K562 (cell line): Measurements from ENCODE around the gene BPI. TPM values are rescaled to one million over a fixed set of nuclear protein-coding genes. Genes with fewer than 3 reads are reported as not detected.

ENCODE experiments used
- ATAC-seq: fragments of 200-7000 bp; cut with Tn5 transposase; 3 replicates; pipeline ENCODE4 v1.9.1; 2020; ENCODE audit warnings: moderate library complexity
- BruUV-seq: library from RNA; stranded (reverse); fragments of 400-500 nt; replicated peaks from 2 replicates; lab custom pipeline; 2021; lab: Mats Ljungman, UMichigan
- CTCF ChIA-PET: fragments of 300-600 bp; formaldehyde crosslinking; extraction: SDS; loops from one replicate; lab custom pipeline; 2021; ENCODE audit warnings: low intra/inter-chr PET ratio; lab: Yijun Ruan, JAX
- POLR2A ChIA-PET: fragments of 300-600, 350-650 bp; sonication (Branson Sonifier 250); formaldehyde crosslinking; extraction: SDS; loops from one replicate; lab custom pipeline; 2021; ENCODE audit warnings: antibody characterized with exemption, inconsistent platforms; lab: Yijun Ruan, JAX
- DNase-seq, 4 experiments: peaks; one replicate each; pipeline versions ENCODE4 v3.0.0 to v3.0.0-alpha.2; 2011 to 2018; ENCODE audit warnings: low spot score in 3 of 4, mixed read lengths in 3 of 4; ENCODE audit errors: extremely low read depth in 1 of 4
- FAIRE-seq: peaks from 2 replicates; lab custom pipeline; 2011; peaks lifted over from hg19 to GRCh38; lab: Jason Lieb, UNC
- H2AFZ ChIP-seq: 2 replicates; pipeline ENCODE4 v1.6.0; 2011; ENCODE audit warnings: low read depth, low read length, control low read depth, inconsistent platforms
- H3K27ac ChIP-seq: fragments of 200-600 bp; 3 replicates; pipeline ENCODE4 v1.8.0; 2011; ENCODE audit warnings: low read depth, mild to moderate bottlenecking, control low read depth, inconsistent platforms, low read length, moderate library complexity, mixed read lengths; ENCODE audit errors: extremely low read depth
- H3K27me3 ChIP-seq, 2 experiments: fragments of 300-600 bp in 1 of 2; 2 replicates in 1 of 2; 3 replicates in 1 of 2; pipeline versions ENCODE4 v1.6.0 to v1.8.0; 2011; ENCODE audit warnings: inconsistent platforms in 2 of 2, low read length in 2 of 2, mild to moderate bottlenecking in 1 of 2, mixed read lengths in 1 of 2, moderate library complexity in 1 of 2; ENCODE audit not compliant: control insufficient read depth in 2 of 2, insufficient read depth in 2 of 2
- H3K36me3 ChIP-seq: fragments of 300-600 bp; 3 replicates; pipeline ENCODE4 v1.8.0; 2011; ENCODE audit warnings: mild to moderate bottlenecking, low read length, inconsistent platforms; ENCODE audit not compliant: control insufficient read depth, insufficient read depth
- H3K4me1 ChIP-seq, 2 experiments: fragments of 200-600 bp in 1 of 2; replicated peaks in 1 of 2; 2 replicates in 1 of 2; 3 replicates in 1 of 2; pipeline versions ENCODE4 v1.5.1 to v1.8.0; 2011; ENCODE audit warnings: inconsistent platforms in 2 of 2, low read length in 2 of 2, mild to moderate bottlenecking in 1 of 2, mixed read lengths in 1 of 2, moderate library complexity in 1 of 2; ENCODE audit not compliant: control insufficient read depth in 2 of 2, insufficient read depth in 2 of 2
- H3K4me2 ChIP-seq: 2 replicates; pipeline ENCODE4 v1.6.1; 2011; ENCODE audit warnings: low read length, control low read depth, inconsistent platforms, mixed read lengths; ENCODE audit not compliant: insufficient read depth
- H3K4me3 ChIP-seq: fragments of 200-600 bp; sonication (generic), shearing (Covaris generic); 2 replicates; pipeline ENCODE4 v1.5.1; 2016; ENCODE audit warnings: control low read depth, inconsistent platforms
- H3K79me2 ChIP-seq: fragments of 200-600 bp; 3 replicates; pipeline ENCODE4 v1.8.0; 2011; ENCODE audit warnings: low read length, inconsistent platforms; ENCODE audit not compliant: control insufficient read depth, insufficient read depth
- H3K9ac ChIP-seq, 2 experiments: 2 replicates each; pipeline versions ENCODE4 v1.6.0 to v1.6.1; 2011; ENCODE audit warnings: low read depth in 2 of 2, low read length in 2 of 2, control low read depth in 1 of 2, inconsistent platforms in 1 of 2, mild to moderate bottlenecking in 1 of 2, mixed read lengths in 1 of 2; ENCODE audit not compliant: insufficient read depth in 1 of 2
- H3K9me1 ChIP-seq: one replicate; pipeline ENCODE4 v1.6.0; 2011; ENCODE audit warnings: inconsistent platforms, mild to moderate bottlenecking, low read length, moderate library complexity; ENCODE audit not compliant: control insufficient read depth, insufficient read depth
- H3K9me3 ChIP-seq: replicated peaks from 2 replicates; pipeline ENCODE4 v1.5.1; 2011; ENCODE audit warnings: low read depth, low read length, inconsistent platforms; ENCODE audit not compliant: control insufficient read depth, insufficient read depth
- H4K20me1 ChIP-seq: replicated peaks from 2 replicates; pipeline ENCODE4 v1.6.1; 2011; ENCODE audit warnings: low read length, inconsistent platforms, mixed read lengths; ENCODE audit not compliant: control insufficient read depth, insufficient read depth
- ADNP ChIP-seq: fragments of 200-800 bp; sonication (Bioruptor generic); IDR thresholded peaks from 2 replicates; pipeline ENCODE4 v1.6.1; 2016; ENCODE audit warnings: missing genetic modification characterization, missing compliant biosample characterization
- BHLHE40 ChIP-seq: IDR thresholded peaks from 2 replicates; pipeline ENCODE4 v1.6.1; 2011; ENCODE audit warnings: low read length, improper control_type of control experiment
- CC2D1A ChIP-seq: fragments of 450-650 bp; IDR thresholded peaks from 2 replicates; pipeline ENCODE4 v1.6.1; 2017; ENCODE audit warnings: mild to moderate bottlenecking
- CXXC5 ChIP-seq: fragments of 250-450 bp; sonication (Bioruptor Pico); IDR thresholded peaks from 2 replicates; pipeline ENCODE4 v1.8.0; 2022; ENCODE audit warnings: inconsistent platforms, mild to moderate bottlenecking, moderate library complexity
- MIER1 ChIP-seq: fragments of 450-650 bp; IDR thresholded peaks from 2 replicates; pipeline ENCODE4 v1.6.1; 2016; ENCODE audit warnings: antibody characterized with exemption, mild to moderate bottlenecking, low read depth
- MYC ChIP-seq, 2 experiments: fragments of 250-450 bp in 1 of 2; sonication (Bioruptor Pico) in 1 of 2; IDR thresholded peaks; 2 replicates each; pipeline versions ENCODE4 v1.5.1 to v1.6.1; 2012 to 2021; ENCODE audit warnings: low read depth in 2 of 2, borderline replicate concordance in 1 of 2, improper control_type of control experiment in 1 of 2, low read length in 1 of 2, mild to moderate bottlenecking in 1 of 2, moderate library complexity in 1 of 2
- NFIX ChIP-seq: fragments of 250-450 bp; sonication (Bioruptor Pico); IDR thresholded peaks from 2 replicates; pipeline ENCODE4 v1.4.0; 2020; ENCODE audit warnings: low read depth, mild to moderate bottlenecking, moderate library complexity
- RB1 ChIP-seq: fragments of 450-650 bp; IDR thresholded peaks from 2 replicates; pipeline ENCODE4 v1.6.1; 2017; ENCODE audit warnings: low read depth, mild to moderate bottlenecking
- ZBTB34 ChIP-seq: fragments of 250-450 bp; sonication (Bioruptor Pico); IDR thresholded peaks from 2 replicates; pipeline ENCODE4 v1.8.0; 2021; ENCODE audit warnings: mild to moderate bottlenecking, moderate library complexity
- ZNF316 ChIP-seq: fragments of 450-650 bp; IDR thresholded peaks from 2 replicates; pipeline ENCODE4 v1.6.1; 2016
- WGBS: fragments of 100-300 bp; shearing (Covaris generic); methylation state at CpG from one replicate; pipeline ENCODE4 v1.1.6; 2016; ENCODE audit warnings: low coverage, mixed read lengths; ENCODE audit not compliant: insufficient coverage; ENCODE audit errors: missing lambda C conversion rate; 5-methylcytosine and 5-hydroxymethylcytosine counted together
- in situ Hi-C: fragments of 300-500 bp; cut with MboI; formaldehyde crosslinking; loops from 4 replicates; pipeline ENCODE4 v1.15.0; 2018; ENCODE audit warnings: inconsistent platforms, mixed read lengths
- intact Hi-C: fragments of 100-400 bp; cut with micrococcal nuclease; formaldehyde crosslinking; loops from 2 replicates; pipeline ENCODE4 v1.14.2; 2022
- polyA plus RNA-seq, 8 experiments: library from polyadenylated mRNA; depleted of rRNA in 4 of 8; stranded (reverse) in 5 of 8; unstranded in 3 of 8; fragments of >200 nt; fragmentation: Nextera tagmentation in 2 of 8; fragmentation: Illumina TruSeq in 1 of 8; extraction: Ambion mirVana in 2 of 8; extraction: Trizol in 1 of 8; gene quantifications; 2 replicates each; pipeline versions ENCODE4 v1.2.1 to v1.2.3, GENCODE V29; 2011 to 2014; ENCODE audit warnings: inconsistent platforms in 1 of 8, missing spikeins in 1 of 8
- total RNA-seq, 7 experiments: library from RNA; depleted of rRNA in 6 of 7; stranded (reverse); fragments of >200 nt in 6 of 7; fragmentation: Illumina TruSeq in 2 of 7; extraction: Trizol in 2 of 7; gene quantifications; 2 replicates each; pipeline versions ENCODE4 v1.2.1 to v1.2.3, GENCODE V29; 2011 to 2021; ENCODE audit warnings: low replicate concordance in 1 of 7

BPI gene
- total and polyA plus RNA-seq, 9 of the 15 experiments (the other 6 are each of a cell fraction or from before 2014, with no cell fraction given), result not detected

GRCh38 chr20:38353316-38353715 lies 49.4 kb downstream of the BPI start:
- H3K4me2 ChIP-seq, result no peak overlapping the region
- H3K4me3 ChIP-seq, result no peak overlapping the region
- no peak for TF ChIP-seq ZBTB34
- TF ChIP-seq NFIX (CRISPR knock-in tag), result no peak
- no peak for TF ChIP-seq CC2D1A
- no peak for TF ChIP-seq BHLHE40
- no peak for TF ChIP-seq ZNF316
- TF ChIP-seq MYC (IDR thresholded peaks at IDR 0.05; ENCODE audit: low read depth, low read length), result no peak
- TF ChIP-seq MYC (CRISPR knock-in tag; IDR thresholded peaks at IDR 0.05; ENCODE audit: borderline replicate concordance, low read depth), result no peak
- TF ChIP-seq RB1, result no peak
- TF ChIP-seq MIER1, result no peak
- TF ChIP-seq CXXC5 (CRISPR knock-in tag), result no peak
- TF ChIP-seq ADNP (tag), result no peak
- in situ Hi-C loops, result no loop called here
- H2AFZ ChIP-seq, result no peak overlapping the region
- intact Hi-C loops, result no loop called here
- no peaks in the 10 kb centered on the region for H3K9me3 ChIP-seq
- ChIA-PET CTCF (interaction anchor here (1.1 kb wide), 1 partner anchor 16 kb away, joined by 3 read pairs; no protein-coding TSS in a partner anchor), POLR2A (no interaction called here)
- no peaks in the 10 kb centered on the region for H4K20me1 ChIP-seq
- no TSS peak for BruUV-seq
- H3K27ac ChIP-seq, result no peak overlapping the region
- H3K79me2 ChIP-seq, result no peaks in the 10 kb centered on the region
- no peak for ATAC-seq
- H3K36me3 ChIP-seq, result no peaks in the 10 kb centered on the region
- no peak for FAIRE-seq
- peaks cover 20 to 24% of the 10 kb centered on the region in 2 experiments for H3K4me1 ChIP-seq
- H3K27me3 ChIP-seq, result peaks cover 0 to 10% of the 10 kb centered on the region in 2 experiments; a peak in 2 of 5 replicates
- no peaks in the 10 kb centered on the region for H3K9me1 ChIP-seq
- 52% methylated on average over 7 of the region's 7 CpGs for WGBS
- no peak overlapping the region for H3K9ac ChIP-seq
- DNase-seq, result no peak
